HG02588 (cell line): ENCODE results near the gene IL2RG.

Source experiments
- ATAC-seq: cut with Tn5 transposase; IDR thresholded peaks from one replicate; pipeline ENCODE4 v1.9.1; 2021; ENCODE audit warnings: mild to moderate bottlenecking, moderate library complexity; ENCODE audit not compliant: unreplicated experiment

IL2RG gene

GRCh38 chrX:71081330-71082123, 29.9 kb downstream of the IL2RG start:
- no peak for ATAC-seq

GRCh38 chrX:71070531-71070930, 40.8 kb downstream of the IL2RG start:
- ATAC-seq: no peak

- ATAC-seq: peak; percentile 95
Measured at GRCh38 chrX:71068044-71068918, 43.1 kb downstream of the IL2RG start, which contains the start of gene SNX12. Gene SNX12, minus strand, starts transcription at chrX:71068334. Its CDS starts 28 bp downstream, at chrX:71068306.

- no peak for ATAC-seq
Measured at GRCh38 chrX:71067712-71068043, 43.7 kb downstream of the IL2RG start.

- no peak for ATAC-seq
Measured at GRCh38 chrX:71067089-71067488, 44.3 kb downstream of the IL2RG start.

GRCh38 chrX:71060127-71060526, 51.2 kb downstream of the IL2RG start:
- ATAC-seq: no peak

GRCh38 chrX:71057848-71058530, 53.4 kb downstream of the IL2RG start:
- ATAC-seq: no peak
